Activated CD4-positive, alpha-beta memory T cell treated with anti-CD3 and anti-CD28 coated beads for 36 hours (primary cell): ENCODE data around the gene FERD3L. TPM values are rescaled to one million over a fixed set of nuclear protein-coding genes. Genes with fewer than 3 reads are reported as not detected.
"Not testable (repeated sequence)": the region's sequence is repeated elsewhere in the genome, so short reads cannot be mapped to it uniquely, and the experiment has no call there.

ENCODE experiments used
- CTCF ChIA-PET: fragments of 350-600 bp; sonication (Branson Sonifier 250); formaldehyde crosslinking; loops from one replicate; lab custom pipeline; 2021; ENCODE audit warnings: antibody characterized with exemption, inconsistent platforms; lab: Charles Lee
- POLR2A ChIA-PET: fragments of 350-600 bp; sonication (Branson Sonifier 250); formaldehyde crosslinking; loops from one replicate; lab custom pipeline; 2021; ENCODE audit warnings: antibody characterized with exemption; lab: Charles Lee
- DNase-seq: peaks from one replicate; pipeline ENCODE4 v3.0.0-alpha.2; 2020
- H3K27ac Mint-ChIP-seq: one replicate; pipeline ENCODE4 v1.8.0; 2021; ENCODE audit warnings: mixed read lengths
- H3K27me3 Mint-ChIP-seq: one replicate; pipeline ENCODE4 v1.8.0; 2021; ENCODE audit warnings: mixed read lengths
- H3K36me3 Mint-ChIP-seq: one replicate; pipeline ENCODE4 v1.8.0; 2021; ENCODE audit warnings: mixed read lengths
- H3K4me1 Mint-ChIP-seq: one replicate; pipeline ENCODE4 v1.8.0; 2021; ENCODE audit warnings: low read depth, mixed read lengths
- H3K4me3 Mint-ChIP-seq: one replicate; pipeline ENCODE4 v1.8.0; 2021; ENCODE audit warnings: mild to moderate bottlenecking, mixed read lengths
- H3K9me3 Mint-ChIP-seq: one replicate; pipeline ENCODE4 v1.8.0; 2021; ENCODE audit warnings: mixed read lengths
- intact Hi-C: fragments of 100-400 bp; cut with micrococcal nuclease; formaldehyde crosslinking; loops from one replicate; pipeline ENCODE4 v1.15.1; 2023
- total RNA-seq, 2 experiments: library from RNA; stranded (reverse); gene quantifications; one replicate each; pipeline ENCODE4 v1.2.3, GENCODE V29; 2021

The FERD3L gene, protein sequence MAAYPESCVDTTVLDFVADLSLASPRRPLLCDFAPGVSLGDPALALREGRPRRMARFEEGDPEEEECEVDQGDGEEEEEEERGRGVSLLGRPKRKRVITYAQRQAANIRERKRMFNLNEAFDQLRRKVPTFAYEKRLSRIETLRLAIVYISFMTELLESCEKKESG
- not detected for total RNA-seq

DNA sequence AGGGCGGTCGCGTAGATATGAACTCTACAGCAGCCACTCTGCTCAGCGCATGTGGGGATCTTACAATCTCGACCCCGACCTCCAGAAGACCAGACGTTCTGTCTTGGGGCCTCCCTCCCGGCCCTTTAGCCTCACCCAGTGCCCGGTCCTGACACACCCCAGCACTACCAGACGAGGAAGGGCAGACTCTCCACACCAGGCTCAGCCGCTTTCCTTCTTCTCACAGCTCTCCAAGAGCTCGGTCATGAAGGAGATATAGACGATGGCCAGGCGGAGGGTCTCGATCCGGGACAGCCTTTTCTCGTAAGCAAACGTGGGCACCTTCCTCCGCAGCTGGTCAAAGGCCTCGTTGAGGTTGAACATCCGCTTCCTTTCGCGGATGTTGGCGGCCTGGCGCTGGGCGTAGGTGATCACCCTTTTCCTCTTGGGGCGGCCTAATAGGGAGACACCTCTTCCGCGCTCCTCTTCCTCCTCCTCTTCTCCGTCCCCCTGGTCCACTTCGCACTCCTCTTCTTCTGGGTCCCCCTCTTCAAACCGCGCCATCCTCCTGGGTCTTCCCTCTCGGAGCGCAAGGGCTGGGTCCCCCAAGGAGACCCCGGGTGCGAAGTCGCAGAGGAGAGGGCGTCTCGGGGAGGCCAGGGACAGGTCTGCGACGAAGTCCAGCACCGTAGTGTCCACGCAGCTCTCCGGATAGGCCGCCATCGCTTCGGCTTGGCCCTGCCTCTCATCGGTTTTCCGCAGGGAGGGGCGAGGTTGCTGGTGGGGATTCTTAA, at the start of gene FERD3L:
TSS of gene FERD3L (minus strand) at position 761 of the 773 bp plus-strand sequence. CDS start at position 702, 59 bp downstream.
- no peak for DNase-seq
- Mint-ChIP-seq H3K36me3 (peaks cover 2% of the 10 kb centered on the region), H3K4me1 (no peaks in the 10 kb centered on the region), H3K9me3 (no peaks in the 10 kb centered on the region), H3K27ac (no peak within 1 kb of the TSS), H3K27me3 (peaks cover 20% of the 10 kb centered on the region), H3K4me3 (no peak within 1 kb of the TSS)
- CTCF ChIA-PET, result no interaction called here
- POLR2A ChIA-PET, result no interaction called here
- intact Hi-C loops, result no loop called here

DNA sequence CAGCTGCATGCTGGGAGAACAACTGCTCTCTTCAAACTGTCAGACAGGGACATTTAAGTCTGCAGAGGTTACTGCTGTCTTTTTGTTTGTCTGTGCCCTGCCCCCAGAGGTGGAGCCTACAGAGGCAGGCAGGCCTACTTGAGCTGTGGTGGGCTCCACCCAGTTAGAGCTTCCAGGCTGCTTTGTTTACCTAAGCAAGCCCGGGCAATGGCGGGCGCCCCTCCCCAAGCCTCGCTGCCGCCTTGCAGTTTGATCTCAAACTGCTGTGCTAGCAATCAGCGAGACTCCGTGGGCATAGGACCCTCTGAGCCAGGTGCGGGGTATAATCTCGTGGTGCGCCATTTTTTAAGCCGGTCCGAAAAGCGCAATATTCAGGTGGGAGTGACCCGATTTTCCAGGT, 49.2 kb upstream of the FERD3L start:
- CTCF ChIA-PET, H3K4me1 Mint-ChIP-seq, H3K36me3 Mint-ChIP-seq, H3K27ac Mint-ChIP-seq, H3K27me3 Mint-ChIP-seq, intact Hi-C loops, H3K4me3 Mint-ChIP-seq, H3K9me3 Mint-ChIP-seq, DNase-seq, POLR2A ChIA-PET: not testable (repeated sequence)

DNA sequence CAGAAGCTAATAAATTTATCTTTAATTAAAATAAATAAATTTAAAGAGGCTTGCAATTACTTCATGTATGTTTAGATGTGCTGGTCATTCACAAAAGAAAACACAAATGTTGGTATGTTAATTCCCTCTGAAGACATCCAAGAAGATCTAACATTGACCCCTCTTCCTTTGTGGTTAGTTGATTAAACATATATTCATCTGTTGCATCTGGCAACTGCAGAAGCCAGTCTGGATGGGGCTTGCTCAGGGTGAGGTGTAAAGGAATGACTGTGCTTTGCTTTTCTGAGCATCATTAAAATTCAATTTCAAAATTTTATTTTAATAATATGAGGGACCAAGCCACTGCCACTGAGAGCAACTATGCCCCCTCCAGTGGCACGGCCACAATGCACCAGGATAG, 36.4 kb upstream of the FERD3L start:
- POLR2A ChIA-PET, result no interaction called here
- H3K4me3 Mint-ChIP-seq, result no peak overlapping the region

DNA sequence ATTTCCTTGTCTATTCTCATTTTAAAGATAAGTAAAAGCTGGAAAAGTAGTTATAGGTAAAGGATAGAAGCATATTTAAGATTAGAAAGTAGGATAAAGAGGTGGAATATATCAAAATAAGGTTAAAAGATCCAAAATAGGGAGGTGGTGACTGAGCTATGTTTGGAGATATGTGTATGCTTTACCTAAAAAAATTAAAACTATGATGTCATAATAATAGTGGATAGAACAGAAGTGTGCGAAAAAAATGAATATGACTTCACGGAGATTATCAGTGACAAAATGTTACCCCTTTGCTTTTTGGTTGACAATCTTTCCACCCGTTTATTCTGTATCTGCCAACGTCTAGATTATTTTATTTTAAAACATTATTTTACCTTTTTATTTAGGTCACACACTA, 33.4 kb upstream of the FERD3L start:
- Mint-ChIP-seq H3K4me3 (no peak overlapping the region), H3K4me1 (no peaks in the 10 kb centered on the region), H3K27ac (no peak overlapping the region), H3K9me3 (peaks cover 8% of the 10 kb centered on the region), H3K27me3 (no peaks in the 10 kb centered on the region), H3K36me3 (no peaks in the 10 kb centered on the region)
- no peak for DNase-seq
- intact Hi-C loops, result no loop called here
- ChIA-PET CTCF (no interaction called here), POLR2A (no interaction called here)

More for the DNA sequence above, 36.4 kb upstream of the FERD3L start:
- no peaks in the 10 kb centered on the region for H3K4me1 Mint-ChIP-seq
- DNase-seq, result no peak
- H3K36me3 Mint-ChIP-seq, result no peaks in the 10 kb centered on the region
- no peak overlapping the region for H3K27ac Mint-ChIP-seq
- intact Hi-C loops, result no loop called here
- no peaks in the 10 kb centered on the region for H3K27me3 Mint-ChIP-seq
- peaks cover 25% of the 10 kb centered on the region for H3K9me3 Mint-ChIP-seq
- CTCF ChIA-PET, result no interaction called here

DNA sequence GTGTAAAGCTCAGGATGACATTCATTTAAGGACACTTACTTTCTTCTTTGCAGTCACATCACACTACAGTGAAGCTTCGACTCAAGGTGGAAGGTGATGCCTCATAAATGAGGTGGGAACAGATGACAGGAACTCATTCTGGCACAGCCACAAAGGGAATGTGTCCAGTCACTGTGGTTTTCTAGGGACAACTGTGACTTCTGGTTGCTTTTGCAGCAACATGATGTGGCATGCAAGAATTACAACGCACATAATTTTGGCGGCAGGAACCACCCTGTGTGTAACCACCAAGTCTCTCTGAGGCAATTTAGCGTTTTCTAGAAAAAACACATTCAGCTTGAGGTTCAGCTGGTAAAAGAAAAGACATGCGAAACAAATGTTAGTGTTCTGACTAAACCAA, 32.0 kb upstream of the FERD3L start:
- peaks cover 5% of the 10 kb centered on the region for H3K9me3 Mint-ChIP-seq
- DNase-seq, result no peak
- no peak overlapping the region for H3K27ac Mint-ChIP-seq
- no peak overlapping the region for H3K4me3 Mint-ChIP-seq
- intact Hi-C loops, result no loop called here
- ChIA-PET POLR2A (no interaction called here), CTCF (no interaction called here)
- H3K27me3 Mint-ChIP-seq, result no peaks in the 10 kb centered on the region
- H3K36me3 Mint-ChIP-seq, result no peaks in the 10 kb centered on the region
- no peaks in the 10 kb centered on the region for H3K4me1 Mint-ChIP-seq

DNA sequence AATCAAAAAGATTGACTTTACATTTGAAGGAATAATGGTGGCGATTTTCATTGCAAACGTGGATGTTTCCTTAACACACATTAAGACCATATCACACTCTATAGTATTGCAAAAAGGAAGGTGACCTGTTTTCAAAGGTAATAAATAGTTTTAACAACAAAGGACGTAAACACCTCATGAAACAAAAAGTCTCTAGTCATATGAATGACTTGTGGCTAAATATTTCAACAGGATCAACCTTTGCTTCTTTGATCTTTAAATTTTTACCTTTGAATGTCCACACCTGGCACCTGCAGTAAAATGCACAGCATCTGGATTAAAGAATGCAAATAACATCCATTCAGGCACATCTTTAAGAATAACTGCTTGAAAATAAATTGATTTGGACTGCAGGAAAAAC, 30.0 kb upstream of the FERD3L start:
- DNase-seq, result no peak
- intact Hi-C loops, result no loop called here
- Mint-ChIP-seq H3K4me3 (no peak overlapping the region), H3K4me1 (no peaks in the 10 kb centered on the region), H3K27ac (no peak overlapping the region), H3K9me3 (peaks cover 3% of the 10 kb centered on the region), H3K36me3 (no peaks in the 10 kb centered on the region), H3K27me3 (no peaks in the 10 kb centered on the region)
- CTCF ChIA-PET, result no interaction called here
- POLR2A ChIA-PET, result no interaction called here

DNA sequence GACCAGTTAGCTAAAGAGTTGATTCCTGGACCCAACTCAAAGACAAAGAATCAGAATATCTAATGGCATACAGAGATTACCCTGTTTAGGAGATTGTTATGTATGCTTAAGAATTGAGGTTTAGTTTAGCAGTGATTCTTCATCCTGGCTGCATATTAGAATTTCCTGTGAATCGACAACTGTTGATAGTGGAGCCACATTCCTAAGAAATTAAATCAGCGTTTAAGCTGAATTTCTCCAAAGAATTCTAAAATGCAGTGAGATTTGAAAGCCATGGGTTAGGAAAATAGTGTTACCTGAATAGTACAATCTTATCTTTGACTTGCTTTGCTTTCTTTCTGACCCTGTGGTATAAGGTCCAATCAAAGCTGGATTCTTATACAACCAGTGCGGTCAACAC, 16.4 kb upstream of the FERD3L start:
- intact Hi-C loops, result no loop called here
- H3K9me3 Mint-ChIP-seq, result no peaks in the 10 kb centered on the region
- no peaks in the 10 kb centered on the region for H3K27me3 Mint-ChIP-seq
- ChIA-PET POLR2A (no interaction called here), CTCF (no interaction called here)
- H3K27ac Mint-ChIP-seq, result no peak overlapping the region
- no peaks in the 10 kb centered on the region for H3K4me1 Mint-ChIP-seq
- DNase-seq, result no peak
- H3K4me3 Mint-ChIP-seq, result no peak overlapping the region
- no peaks in the 10 kb centered on the region for H3K36me3 Mint-ChIP-seq

DNA sequence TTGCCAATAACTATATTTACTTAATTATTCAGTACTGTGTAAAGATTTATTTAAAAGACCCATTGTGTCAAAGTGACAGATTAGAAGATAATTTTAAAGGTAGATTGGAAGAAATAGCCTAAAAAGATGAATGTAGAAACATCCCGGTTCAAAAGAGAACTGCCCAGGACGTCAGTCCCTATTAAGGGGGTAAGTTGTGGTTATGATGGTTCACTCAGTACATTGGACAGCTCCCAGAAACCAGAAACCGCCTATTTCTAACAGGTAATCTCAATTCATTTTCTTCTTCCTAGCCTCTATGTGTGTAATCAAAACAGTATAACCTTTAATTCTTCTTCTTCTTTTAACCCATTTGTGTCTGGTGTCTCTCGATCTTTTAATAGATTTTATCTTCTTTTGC, 1.5 kb upstream of the FERD3L start:
- no peaks in the 10 kb centered on the region for H3K9me3 Mint-ChIP-seq
- peaks cover 20% of the 10 kb centered on the region for H3K27me3 Mint-ChIP-seq
- no peaks in the 10 kb centered on the region for H3K4me1 Mint-ChIP-seq
- CTCF ChIA-PET, result no interaction called here
- H3K27ac Mint-ChIP-seq, result no peak overlapping the region
- intact Hi-C loops, result no loop called here
- no peak overlapping the region for H3K4me3 Mint-ChIP-seq
- POLR2A ChIA-PET, result no interaction called here
- no peak for DNase-seq
- peaks cover 2% of the 10 kb centered on the region for H3K36me3 Mint-ChIP-seq

DNA sequence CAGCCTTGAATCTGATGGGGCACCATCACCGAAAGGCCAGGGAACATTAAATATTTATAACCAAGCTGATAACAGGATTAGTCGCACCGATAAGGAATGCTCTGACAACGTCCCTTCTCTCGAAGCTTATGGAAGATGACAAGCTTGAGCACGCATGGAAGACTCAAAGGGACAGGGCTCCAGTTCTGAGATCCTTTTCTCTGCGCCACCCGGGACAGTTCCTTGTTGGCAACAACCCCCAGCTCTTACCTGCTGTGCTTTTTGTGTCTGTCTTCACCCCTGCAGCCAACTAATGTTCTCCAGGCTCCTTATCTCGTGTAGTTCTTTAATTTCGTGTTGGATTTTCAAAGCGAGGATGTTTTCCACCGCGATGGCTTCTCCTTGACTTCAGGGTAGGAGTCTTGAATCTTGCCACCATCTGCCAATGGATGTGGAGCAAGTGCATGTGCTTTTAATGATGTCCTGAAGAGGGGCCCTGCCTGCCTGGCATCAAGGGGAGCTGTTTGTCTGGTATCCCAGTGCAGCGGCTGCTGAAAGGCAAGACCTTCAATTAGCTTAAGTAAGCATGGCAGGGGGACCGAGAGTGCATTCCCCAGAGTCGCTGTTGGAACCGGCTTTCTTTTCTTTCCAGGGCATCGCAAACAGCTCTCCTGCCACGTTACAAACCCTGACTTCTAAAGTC, 354 bp upstream of the FERD3L start:
- no peak for DNase-seq
- Mint-ChIP-seq H3K27ac (no peak overlapping the region), H3K4me3 (no peak overlapping the region), H3K27me3 (peaks cover 20% of the 10 kb centered on the region), H3K9me3 (no peaks in the 10 kb centered on the region), H3K36me3 (peaks cover 2% of the 10 kb centered on the region), H3K4me1 (no peaks in the 10 kb centered on the region)
- ChIA-PET POLR2A (no interaction called here), CTCF (no interaction called here)
- intact Hi-C loops, result no loop called here

DNA sequence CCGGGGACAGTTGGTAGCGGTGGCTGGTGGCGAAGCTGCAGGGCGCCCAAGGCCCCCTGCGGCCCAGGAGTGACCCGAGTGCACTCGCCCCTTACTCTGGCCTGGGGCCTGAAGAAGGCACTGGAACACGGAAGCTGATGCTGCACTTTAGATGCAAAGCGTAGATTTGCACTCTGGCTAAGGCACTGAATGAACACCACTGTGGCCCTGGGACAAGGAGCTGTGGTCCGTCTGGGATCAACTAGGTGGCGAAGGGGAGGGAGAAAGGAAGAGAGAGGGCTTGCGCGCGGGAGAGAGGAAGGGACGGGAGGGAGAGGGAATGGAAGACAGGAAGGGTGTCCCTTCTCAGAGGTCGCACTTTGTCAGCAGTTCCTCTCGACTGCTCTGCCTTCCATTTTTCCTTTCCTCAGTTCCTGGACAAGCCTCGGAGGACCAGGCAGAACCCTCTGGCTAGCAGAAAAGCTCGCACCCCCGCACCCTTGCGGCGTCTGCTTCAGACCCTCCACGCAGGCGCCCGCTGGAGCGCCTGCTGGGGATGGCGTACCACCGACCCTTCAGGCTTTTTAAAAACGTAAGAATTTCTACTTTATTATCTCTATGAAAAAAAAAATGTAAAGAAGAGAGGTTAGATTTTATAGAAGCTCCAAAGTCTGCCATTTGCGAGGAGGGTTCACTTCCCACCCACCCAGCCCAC, 1.2 kb downstream of the FERD3L start:
- Mint-ChIP-seq H3K9me3 (no peaks in the 10 kb centered on the region), H3K27me3 (peaks cover 20% of the 10 kb centered on the region), H3K27ac (no peak overlapping the region), H3K4me3 (no peak overlapping the region), H3K36me3 (peaks cover 2% of the 10 kb centered on the region), H3K4me1 (no peaks in the 10 kb centered on the region)
- DNase-seq, result no peak
- intact Hi-C loops, result no loop called here
- ChIA-PET POLR2A (no interaction called here), CTCF (no interaction called here)

DNA sequence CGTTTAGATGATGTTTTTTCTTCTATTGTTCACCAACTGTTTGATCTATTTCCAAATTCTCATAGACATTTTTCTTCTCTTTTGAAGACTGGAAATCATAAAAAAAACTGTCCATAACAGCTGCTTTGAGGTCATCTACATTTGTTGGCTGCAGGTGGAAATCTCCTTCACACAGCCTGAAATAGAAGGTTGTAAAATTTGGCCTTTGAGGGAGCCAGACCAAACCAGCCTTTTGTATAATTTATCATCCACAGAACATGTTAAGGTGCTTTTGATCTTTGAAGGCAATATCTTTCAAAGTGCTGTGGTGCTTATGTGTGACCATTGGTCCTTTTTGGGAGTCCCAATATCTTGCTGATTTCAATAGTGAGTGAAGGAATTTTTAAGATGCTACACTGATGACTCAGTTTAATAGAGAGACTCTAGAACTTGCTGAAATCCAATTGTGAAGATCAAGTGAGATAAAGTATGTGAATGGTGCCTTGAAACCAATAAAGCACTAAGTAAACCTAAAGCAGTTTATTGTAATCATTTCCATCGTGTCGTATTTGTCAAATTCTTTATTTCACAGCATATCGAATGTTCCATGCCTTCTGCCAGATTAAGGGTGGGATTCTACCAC, 5.4 kb downstream of the FERD3L start:
- intact Hi-C loops, result no loop called here
- peaks cover 2% of the 10 kb centered on the region for H3K36me3 Mint-ChIP-seq
- POLR2A ChIA-PET, result no interaction called here
- H3K4me1 Mint-ChIP-seq, result no peaks in the 10 kb centered on the region
- CTCF ChIA-PET, result no interaction called here
- no peak overlapping the region for H3K4me3 Mint-ChIP-seq
- no peak overlapping the region for H3K27ac Mint-ChIP-seq
- DNase-seq, result no peak
- H3K9me3 Mint-ChIP-seq, result peaks cover 2% of the 10 kb centered on the region
- peaks cover 12% of the 10 kb centered on the region for H3K27me3 Mint-ChIP-seq

DNA sequence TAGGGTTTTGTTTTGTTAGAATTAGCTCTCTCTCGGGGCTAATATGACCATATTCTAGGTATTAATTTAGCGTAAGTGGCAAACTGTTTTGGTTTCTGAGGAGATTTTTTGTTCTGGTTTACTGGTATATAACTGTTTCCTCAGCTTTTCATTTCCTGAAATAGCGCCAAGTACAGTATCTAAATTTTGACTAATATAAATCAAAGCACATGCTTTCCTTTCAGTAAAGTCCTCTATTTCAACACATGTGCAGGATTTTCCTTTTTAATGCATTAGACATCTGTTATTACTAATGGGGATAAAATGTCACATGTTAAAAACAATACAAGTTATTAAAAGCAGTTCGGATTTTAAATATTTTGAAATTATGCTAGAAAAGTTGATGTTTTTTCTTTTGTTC, 11.3 kb downstream of the FERD3L start:
- intact Hi-C loops, result no loop called here
- Mint-ChIP-seq H3K27me3 (no peaks in the 10 kb centered on the region), H3K27ac (no peak overlapping the region), H3K4me1 (no peaks in the 10 kb centered on the region), H3K4me3 (no peak overlapping the region), H3K36me3 (no peaks in the 10 kb centered on the region), H3K9me3 (peaks cover 2% of the 10 kb centered on the region)
- no peak for DNase-seq
- POLR2A ChIA-PET, result no interaction called here
- CTCF ChIA-PET, result no interaction called here
